ENCODE measurements around the gene LRRN1. TPM values are rescaled to one million over a fixed set of nuclear protein-coding genes. Genes with fewer than 3 reads are reported as not detected.

The LRRN1 gene
- total RNA-seq, 1 experiment from 2014 or later: 1.2 TPM

DNA sequence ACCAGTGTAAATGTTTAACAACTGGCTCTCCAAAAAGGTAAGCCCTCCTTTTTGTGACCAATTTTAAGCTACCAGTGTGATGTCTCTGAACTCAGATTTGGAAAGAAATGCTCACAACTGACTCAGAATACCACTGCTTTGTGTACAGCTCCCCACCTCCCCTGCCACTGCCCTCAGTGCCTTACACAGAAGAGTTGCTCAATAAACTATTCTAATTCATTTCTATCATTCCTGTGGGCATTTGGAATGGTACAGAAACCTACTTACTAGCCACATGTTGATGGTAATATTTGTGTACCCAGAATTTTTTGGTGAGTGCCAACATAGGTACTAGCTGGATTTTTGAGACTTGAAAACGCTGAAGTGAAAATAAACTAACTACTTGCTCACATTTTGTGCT, 16.0 kb downstream of the LRRN1 start:
- CTCF ChIA-PET: interaction anchor here (0.6 to 0.7 kb wide), 2 partner anchors 10 to 180 kb away, joined by 3 read pairs; no protein-coding TSS in a partner anchor
- TF ChIP-seq, protein P1, sequence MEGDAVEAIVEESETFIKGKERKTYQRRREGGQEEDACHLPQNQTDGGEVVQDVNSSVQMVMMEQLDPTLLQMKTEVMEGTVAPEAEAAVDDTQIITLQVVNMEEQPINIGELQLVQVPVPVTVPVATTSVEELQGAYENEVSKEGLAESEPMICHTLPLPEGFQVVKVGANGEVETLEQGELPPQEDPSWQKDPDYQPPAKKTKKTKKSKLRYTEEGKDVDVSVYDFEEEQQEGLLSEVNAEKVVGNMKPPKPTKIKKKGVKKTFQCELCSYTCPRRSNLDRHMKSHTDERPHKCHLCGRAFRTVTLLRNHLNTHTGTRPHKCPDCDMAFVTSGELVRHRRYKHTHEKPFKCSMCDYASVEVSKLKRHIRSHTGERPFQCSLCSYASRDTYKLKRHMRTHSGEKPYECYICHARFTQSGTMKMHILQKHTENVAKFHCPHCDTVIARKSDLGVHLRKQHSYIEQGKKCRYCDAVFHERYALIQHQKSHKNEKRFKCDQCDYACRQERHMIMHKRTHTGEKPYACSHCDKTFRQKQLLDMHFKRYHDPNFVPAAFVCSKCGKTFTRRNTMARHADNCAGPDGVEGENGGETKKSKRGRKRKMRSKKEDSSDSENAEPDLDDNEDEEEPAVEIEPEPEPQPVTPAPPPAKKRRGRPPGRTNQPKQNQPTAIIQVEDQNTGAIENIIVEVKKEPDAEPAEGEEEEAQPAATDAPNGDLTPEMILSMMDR (IDR thresholded peaks at IDR 0.05; ENCODE audit: unreplicated experiment): no peak
- intact Hi-C loops (cut with micrococcal nuclease): loop anchor here (10.0 kb wide), 1 partner anchor 180 kb away; no protein-coding TSS in a partner anchor
- H3K27me3 Mint-ChIP-seq (ENCODE audit: insufficient read depth, unreplicated experiment): no peaks in the 10 kb centered on the region
- no peaks in the 10 kb centered on the region for H3K36me3 Mint-ChIP-seq (ENCODE audit: insufficient read depth, unreplicated experiment)
- peak overlapping the region; percentile 41 for H3K27ac Mint-ChIP-seq (ENCODE audit: low read depth, unreplicated experiment)
- POLR2A ChIA-PET: interaction anchor here (0.5 to 0.6 kb wide), 2 partner anchors 8 to 1310 kb away, joined by 3 to 4 read pairs; no protein-coding TSS in a partner anchor
- no TSS peak for BruUV-seq (replicated peaks)
- H3K4me1 Mint-ChIP-seq (ENCODE audit: insufficient read depth, unreplicated experiment): peaks cover 13% of the 10 kb centered on the region
- no peaks in the 10 kb centered on the region for H3K9me3 Mint-ChIP-seq (ENCODE audit: unreplicated experiment)
- peak; percentile 29 for DNase-seq (ENCODE audit: unreplicated experiment)
- H3K4me3 Mint-ChIP-seq (ENCODE audit: unreplicated experiment): no peak overlapping the region

DNA sequence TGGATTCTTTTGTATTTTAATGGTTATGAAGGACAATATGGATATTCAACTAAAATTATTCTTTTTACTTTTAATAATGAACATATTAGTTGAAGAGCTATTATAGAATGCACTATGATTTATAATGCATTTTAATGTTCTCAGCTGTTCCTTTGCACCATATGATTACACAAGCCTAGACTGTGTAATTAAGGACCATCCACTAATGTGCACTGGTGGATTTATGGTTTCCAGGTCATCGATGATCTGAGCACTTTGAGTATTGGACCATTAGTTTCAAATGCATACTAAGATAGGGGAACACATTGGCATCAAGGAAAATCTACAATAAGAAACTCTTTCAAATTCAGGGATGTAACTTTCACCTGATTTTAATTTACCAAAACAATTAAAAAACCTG, 16.8 kb downstream of the LRRN1 start:
- intact Hi-C loops (cut with micrococcal nuclease): loop anchor here (10.0 kb wide), 1 partner anchor 179 kb away; no protein-coding TSS in a partner anchor
- TF ChIP-seq, protein P1 (IDR thresholded peaks at IDR 0.05; ENCODE audit: unreplicated experiment): no peak
- Mint-ChIP-seq H3K36me3 (ENCODE audit: insufficient read depth, unreplicated experiment) (no peaks in the 10 kb centered on the region), H3K27ac (ENCODE audit: low read depth, unreplicated experiment) (no peak overlapping the region), H3K9me3 (ENCODE audit: unreplicated experiment) (no peaks in the 10 kb centered on the region), H3K27me3 (ENCODE audit: insufficient read depth, unreplicated experiment) (no peaks in the 10 kb centered on the region), H3K4me3 (ENCODE audit: unreplicated experiment) (no peak overlapping the region), H3K4me1 (ENCODE audit: insufficient read depth, unreplicated experiment) (peaks cover 14% of the 10 kb centered on the region)
- CTCF ChIA-PET: interaction anchor here (0.5 kb wide), 1 partner anchor 118 kb away, joined by 3 read pairs; no protein-coding TSS in a partner anchor
- POLR2A ChIA-PET: no interaction called here
- no peak for DNase-seq (ENCODE audit: unreplicated experiment)
- BruUV-seq (replicated peaks): no TSS peak

DNA sequence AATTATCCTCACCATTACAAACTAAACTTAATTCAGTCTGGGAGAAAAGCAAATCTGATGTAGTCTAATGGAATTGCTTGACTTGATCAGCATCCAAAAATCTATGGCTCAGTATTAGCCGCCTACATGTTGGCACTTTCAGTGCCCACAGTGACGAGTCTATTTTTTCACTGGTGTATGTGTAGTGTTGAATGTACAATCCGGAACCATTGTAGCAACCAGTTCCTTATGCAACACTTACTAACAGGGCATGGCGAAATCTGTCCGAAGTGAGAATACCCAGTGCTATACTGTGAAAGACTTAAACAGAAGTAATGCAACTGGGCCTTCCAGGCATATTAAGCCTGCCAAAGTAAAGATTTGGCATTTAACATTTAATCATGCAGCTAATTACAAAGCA, 18.6 kb downstream of the LRRN1 start:
- DNase-seq (ENCODE audit: unreplicated experiment): peak; percentile 83
- no peak overlapping the region for H3K4me3 Mint-ChIP-seq (ENCODE audit: unreplicated experiment)
- peak overlapping the region; percentile 80 for H3K27ac Mint-ChIP-seq (ENCODE audit: low read depth, unreplicated experiment)
- no peaks in the 10 kb centered on the region for H3K27me3 Mint-ChIP-seq (ENCODE audit: insufficient read depth, unreplicated experiment)
- TF ChIP-seq, protein P1 (IDR thresholded peaks at IDR 0.05; ENCODE audit: unreplicated experiment): no peak
- ChIA-PET CTCF (interaction anchor here (0.6 to 1.6 kb wide), 3 partner anchors 9 to 408 kb away, joined by 4 to 8 read pairs (median 4); no protein-coding TSS in a partner anchor), POLR2A (interaction anchor here (1.5 kb wide), 1 partner anchor 10 kb away, joined by 3 read pairs; no protein-coding TSS in a partner anchor)
- no peaks in the 10 kb centered on the region for H3K9me3 Mint-ChIP-seq (ENCODE audit: unreplicated experiment)
- intact Hi-C loops (cut with micrococcal nuclease): loop anchor here (10.0 kb wide), 1 partner anchor 177 kb away; no protein-coding TSS in a partner anchor
- no peaks in the 10 kb centered on the region for H3K36me3 Mint-ChIP-seq (ENCODE audit: insufficient read depth, unreplicated experiment)
- no TSS peak for BruUV-seq (replicated peaks)
- H3K4me1 Mint-ChIP-seq (ENCODE audit: insufficient read depth, unreplicated experiment): peaks cover 24% of the 10 kb centered on the region

DNA sequence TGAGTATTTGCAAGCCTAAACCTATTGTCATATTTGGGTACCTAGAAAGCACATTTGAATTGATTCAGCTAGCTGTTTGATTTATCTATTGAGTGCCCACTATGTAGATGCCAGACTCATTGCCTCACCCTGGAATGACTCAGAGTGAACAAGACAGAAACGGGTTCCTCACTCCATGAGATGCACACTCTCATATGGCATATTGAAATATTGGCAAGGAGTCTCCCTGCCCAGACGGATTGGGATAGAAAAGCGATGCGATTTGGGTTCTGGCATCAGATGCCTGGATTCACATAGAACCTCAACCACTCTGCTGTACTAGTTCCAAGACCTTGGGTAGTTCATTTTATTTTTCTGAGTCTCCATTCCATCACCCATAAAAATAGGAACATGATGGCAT, 22.5 kb downstream of the LRRN1 start:
- H3K27ac Mint-ChIP-seq (ENCODE audit: low read depth, unreplicated experiment): peak overlapping the region; percentile 31
- no TSS peak for BruUV-seq (replicated peaks)
- H3K4me3 Mint-ChIP-seq (ENCODE audit: unreplicated experiment): no peak overlapping the region
- H3K4me1 Mint-ChIP-seq (ENCODE audit: insufficient read depth, unreplicated experiment): peaks cover 18% of the 10 kb centered on the region
- TF ChIP-seq, protein P1 (IDR thresholded peaks at IDR 0.05; ENCODE audit: unreplicated experiment): no peak
- peak; percentile 68 for DNase-seq (ENCODE audit: unreplicated experiment)
- intact Hi-C loops (cut with micrococcal nuclease): no loop called here
- H3K27me3 Mint-ChIP-seq (ENCODE audit: insufficient read depth, unreplicated experiment): no peaks in the 10 kb centered on the region
- no peaks in the 10 kb centered on the region for H3K9me3 Mint-ChIP-seq (ENCODE audit: unreplicated experiment)
- ChIA-PET POLR2A (no interaction called here), CTCF (interaction anchor here (1.0 kb wide), 1 partner anchor 177 kb away, joined by 4 read pairs; no protein-coding TSS in a partner anchor)
- H3K36me3 Mint-ChIP-seq (ENCODE audit: insufficient read depth, unreplicated experiment): no peaks in the 10 kb centered on the region

Data from MCF 10A (cell line).